GM12874 (cell line): ENCODE data around the gene EML6.

Source experiments
- TF ChIP-seq, protein P1 (sequence below): IDR thresholded peaks from 2 replicates; pipeline ENCODE4 v1.5.1; 2011; ENCODE audit warnings: low read depth, mild to moderate bottlenecking, control low read depth, low read length, moderate library complexity; ENCODE audit not compliant: insufficient read depth

Gene EML6

DNA sequence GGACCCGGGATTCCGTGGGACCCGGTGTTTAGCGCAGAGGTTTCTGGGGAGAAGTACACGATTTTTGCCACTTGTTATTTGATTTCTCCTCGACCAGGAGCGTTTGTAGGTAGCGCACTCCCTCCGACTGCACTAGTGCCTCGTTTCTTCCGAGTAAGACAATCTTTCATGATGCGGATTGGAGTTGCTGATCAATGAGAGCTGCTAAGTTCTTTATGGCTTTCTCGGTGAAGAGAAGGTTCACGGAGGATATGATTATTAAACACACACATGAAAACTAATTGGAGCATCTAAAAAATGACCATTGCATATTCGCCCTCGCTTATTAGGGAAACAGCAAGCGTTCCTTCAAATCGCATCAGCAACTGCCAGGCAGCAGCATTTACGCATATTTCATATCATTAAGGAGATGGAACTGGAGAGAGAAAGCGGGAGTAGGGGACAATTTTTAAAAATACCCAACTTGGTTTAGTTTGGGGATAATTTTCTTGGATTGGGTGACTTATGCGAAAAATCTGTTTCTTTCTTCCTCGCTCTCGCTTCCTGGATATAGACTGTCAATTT, 616 bp downstream of the EML6 start:
- TF ChIP-seq, protein P1, sequence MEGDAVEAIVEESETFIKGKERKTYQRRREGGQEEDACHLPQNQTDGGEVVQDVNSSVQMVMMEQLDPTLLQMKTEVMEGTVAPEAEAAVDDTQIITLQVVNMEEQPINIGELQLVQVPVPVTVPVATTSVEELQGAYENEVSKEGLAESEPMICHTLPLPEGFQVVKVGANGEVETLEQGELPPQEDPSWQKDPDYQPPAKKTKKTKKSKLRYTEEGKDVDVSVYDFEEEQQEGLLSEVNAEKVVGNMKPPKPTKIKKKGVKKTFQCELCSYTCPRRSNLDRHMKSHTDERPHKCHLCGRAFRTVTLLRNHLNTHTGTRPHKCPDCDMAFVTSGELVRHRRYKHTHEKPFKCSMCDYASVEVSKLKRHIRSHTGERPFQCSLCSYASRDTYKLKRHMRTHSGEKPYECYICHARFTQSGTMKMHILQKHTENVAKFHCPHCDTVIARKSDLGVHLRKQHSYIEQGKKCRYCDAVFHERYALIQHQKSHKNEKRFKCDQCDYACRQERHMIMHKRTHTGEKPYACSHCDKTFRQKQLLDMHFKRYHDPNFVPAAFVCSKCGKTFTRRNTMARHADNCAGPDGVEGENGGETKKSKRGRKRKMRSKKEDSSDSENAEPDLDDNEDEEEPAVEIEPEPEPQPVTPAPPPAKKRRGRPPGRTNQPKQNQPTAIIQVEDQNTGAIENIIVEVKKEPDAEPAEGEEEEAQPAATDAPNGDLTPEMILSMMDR = no peak

DNA sequence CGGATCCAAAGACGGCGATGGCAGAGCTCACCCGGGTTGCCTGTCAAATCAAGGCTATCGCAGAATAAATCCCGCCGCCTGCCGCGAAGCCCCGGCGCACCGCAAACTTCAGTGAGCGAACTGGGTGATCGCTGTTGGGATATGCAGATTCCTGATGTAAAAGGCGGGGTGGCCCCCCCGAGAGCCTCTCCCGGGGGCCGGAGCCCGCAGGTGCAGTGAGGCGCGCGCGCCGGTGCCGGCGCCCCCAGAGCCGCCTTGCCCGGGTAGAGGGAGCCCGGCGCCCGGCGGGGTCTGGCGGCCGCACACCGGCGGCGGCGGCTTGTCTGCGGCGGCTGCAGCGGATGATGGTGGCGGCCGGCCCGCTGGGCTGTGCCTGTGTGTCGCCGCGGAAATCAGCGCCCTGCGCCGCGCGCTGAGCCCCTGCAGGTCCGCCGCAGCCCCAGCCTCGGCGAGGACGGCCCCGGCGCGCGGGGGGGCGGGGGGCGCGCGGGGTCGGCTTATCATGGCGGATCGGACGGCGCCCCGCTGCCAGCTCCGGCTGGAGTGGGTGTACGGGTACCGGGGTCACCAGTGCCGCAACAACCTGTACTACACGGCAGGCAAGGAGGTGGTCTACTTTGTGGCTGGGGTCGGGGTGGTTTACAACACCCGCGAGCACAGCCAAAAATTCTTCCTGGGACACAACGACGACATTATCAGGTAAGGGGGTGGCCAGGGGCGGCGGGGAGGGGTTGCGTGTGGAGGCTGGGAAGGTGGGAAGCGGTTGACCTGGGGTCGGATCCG, 1.3 kb downstream of the EML6 start:
- TF ChIP-seq, protein P1 = no peak

DNA sequence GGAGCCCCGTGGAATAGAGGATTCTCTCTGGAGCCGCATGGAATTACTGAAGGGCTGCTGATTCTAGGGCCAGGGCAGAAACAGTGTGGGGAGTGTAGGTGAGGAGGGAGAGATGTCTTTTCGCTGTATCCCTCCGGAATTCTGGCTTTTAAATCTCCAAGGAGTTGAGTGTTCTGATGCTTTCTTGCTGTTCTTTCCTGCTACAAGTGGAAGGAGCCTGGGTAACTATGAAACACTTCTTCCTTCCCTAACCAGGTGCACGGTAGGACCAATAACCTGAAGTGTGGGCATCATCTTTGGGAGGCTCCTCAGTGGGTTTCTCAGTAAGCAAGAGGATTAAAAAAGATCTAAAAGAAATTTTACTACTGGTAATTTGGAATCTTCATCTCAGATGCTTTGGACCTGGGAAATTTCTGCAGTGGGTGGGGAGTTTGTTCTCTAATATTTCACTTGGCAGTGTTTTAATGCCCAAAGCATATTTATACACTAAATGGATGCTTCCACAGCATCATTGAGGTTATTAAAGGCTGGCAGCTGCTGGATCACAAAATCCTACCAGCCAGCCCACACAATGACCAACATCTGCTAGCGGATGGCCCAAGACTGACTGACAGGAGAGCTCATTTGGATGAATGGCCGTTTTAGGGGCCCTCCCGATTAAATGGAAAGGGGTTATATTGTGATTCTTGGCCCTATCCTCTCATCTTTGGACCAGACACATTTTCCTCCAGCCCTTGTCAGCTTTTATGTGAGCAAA, 2.1 kb downstream of the EML6 start:
- TF ChIP-seq, protein P1 = no peak

DNA sequence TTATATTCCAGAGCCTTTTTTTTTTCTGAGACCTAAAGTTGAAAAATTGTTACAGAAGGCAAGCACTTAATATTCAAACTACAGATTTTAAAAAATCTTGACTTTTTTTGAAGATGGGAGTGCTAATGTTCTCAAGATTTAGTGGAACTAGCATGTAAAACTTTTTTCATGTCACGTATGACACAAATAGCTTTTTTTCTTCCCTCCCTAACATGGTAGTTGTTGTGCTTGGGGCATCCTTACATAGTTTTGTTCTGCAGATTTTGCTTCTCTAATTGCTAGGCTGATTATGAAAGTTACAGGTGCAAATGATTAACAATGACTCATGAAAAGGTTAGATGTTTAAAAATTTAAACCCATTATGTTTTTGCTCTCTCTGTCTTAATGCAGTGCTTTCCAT, 3.0 kb downstream of the EML6 start:
- TF ChIP-seq, protein P1 = no peak

DNA sequence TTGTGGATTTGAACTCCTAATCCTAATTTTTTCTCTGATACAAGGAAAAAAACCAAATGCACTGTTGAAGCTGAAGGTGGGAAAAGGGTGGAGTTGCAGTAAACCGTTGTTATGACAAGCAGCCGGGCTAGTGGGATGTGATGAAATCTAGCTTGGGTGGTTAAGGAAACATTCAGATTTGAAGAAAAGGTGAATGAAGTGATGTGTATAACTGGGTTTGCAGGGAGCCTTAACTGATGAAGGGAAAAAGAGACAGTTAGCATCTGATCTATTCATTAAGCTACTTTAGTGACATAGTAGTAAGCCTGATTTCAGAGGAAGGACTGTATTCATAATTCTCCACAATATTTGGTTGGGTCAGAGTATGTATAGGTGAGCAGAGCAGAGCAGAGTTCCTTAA, 3.5 kb downstream of the EML6 start:
- TF ChIP-seq, protein P1 = no peak

DNA sequence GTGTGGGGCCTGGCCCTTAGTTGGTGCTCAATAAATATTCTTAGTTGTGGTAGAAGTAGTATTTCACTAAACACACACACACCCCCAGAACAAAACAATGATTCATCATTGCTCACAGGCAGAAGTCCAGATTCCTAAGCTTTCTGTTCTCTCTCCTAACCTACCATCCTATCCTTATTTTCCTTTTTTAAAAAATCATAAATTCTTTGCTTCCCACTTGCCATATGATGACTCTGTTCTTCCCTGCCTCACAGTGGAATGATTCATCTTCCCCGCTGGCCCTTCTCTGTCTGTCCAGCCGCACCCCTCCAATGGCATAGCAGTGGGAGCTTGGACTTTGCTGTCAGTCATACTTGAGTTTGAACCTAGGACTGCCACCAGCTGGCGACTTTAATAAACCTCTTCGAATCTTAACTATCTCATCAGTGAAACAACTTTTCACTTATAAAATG, 5.2 kb downstream of the EML6 start:
- TF ChIP-seq, protein P1 = no peak

DNA sequence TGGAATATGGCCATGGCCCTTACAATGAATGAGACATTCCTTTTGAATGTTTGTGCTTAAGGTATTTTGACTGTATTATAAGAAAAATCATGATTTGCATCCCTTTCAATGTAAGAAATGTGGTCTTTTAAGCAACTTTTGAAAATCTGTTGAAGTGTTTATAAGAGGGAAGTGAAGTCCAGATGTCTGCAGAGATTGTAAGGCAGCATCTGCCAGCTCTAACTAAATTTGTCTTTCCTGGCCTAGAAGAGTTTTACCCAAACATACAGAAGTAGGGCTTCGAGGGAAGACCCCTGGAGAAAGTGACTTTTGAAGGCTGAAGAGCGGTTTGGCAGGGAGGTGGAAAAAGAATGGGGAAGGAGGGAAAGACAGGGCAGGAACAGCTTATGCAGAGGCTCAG, 12.2 kb downstream of the EML6 start:
- TF ChIP-seq, protein P1 = no peak
